Neuronal stem cell (in vitro differentiated cells): ENCODE results near the gene WDR86.
A peak's percentile ranks its signal among the peaks of the same experiment; 100 is the strongest.

Experiments
- DNase-seq: peaks from one replicate; pipeline ENCODE4 v3.0.0-alpha.2; 2013; ENCODE audit warnings: low spot score
- H2AFZ ChIP-seq: one replicate; pipeline ENCODE4 v1.6.1; 2013; ENCODE audit warnings: mild to moderate bottlenecking, low read length, inconsistent platforms
- H2AK5ac ChIP-seq: 2 replicates; pipeline ENCODE4 v1.6.1; 2013; ENCODE audit warnings: low read depth, mild to moderate bottlenecking, inconsistent platforms, low read length, moderate library complexity, mixed read lengths
- H2BK120ac ChIP-seq: 2 replicates; pipeline ENCODE4 v1.6.1; 2013; ENCODE audit warnings: low read depth, mild to moderate bottlenecking, inconsistent platforms, low read length, moderate library complexity, mixed read lengths
- H2BK12ac ChIP-seq: one replicate; pipeline ENCODE4 v1.6.1; 2013; ENCODE audit warnings: low read length, inconsistent platforms
- H2BK15ac ChIP-seq: 2 replicates; pipeline ENCODE4 v1.6.1; 2013; ENCODE audit warnings: mild to moderate bottlenecking, low read length, inconsistent platforms, mixed read lengths
- H2BK5ac ChIP-seq: one replicate; pipeline ENCODE4 v1.6.1; 2013; ENCODE audit warnings: inconsistent platforms, mild to moderate bottlenecking, low read length, moderate library complexity
- H3K14ac ChIP-seq: one replicate; pipeline ENCODE4 v1.6.1; 2013; ENCODE audit warnings: low read length, inconsistent platforms
- H3K18ac ChIP-seq: 2 replicates; pipeline ENCODE4 v1.6.1; 2013; ENCODE audit warnings: low read length, inconsistent platforms
- H3K23ac ChIP-seq: 2 replicates; pipeline ENCODE4 v1.6.1; 2013; ENCODE audit warnings: low read depth, mild to moderate bottlenecking, mixed read lengths, low read length, inconsistent platforms; ENCODE audit not compliant: poor library complexity
- H3K27ac ChIP-seq: replicated peaks from 3 replicates; pipeline ENCODE4 v1.5.1; 2013; ENCODE audit warnings: low read length, inconsistent platforms
- H3K27me3 ChIP-seq, 3 experiments: 2 replicates each; pipeline ENCODE4 v1.6.1; 2013; ENCODE audit warnings: low read length in 3 of 3, mild to moderate bottlenecking in 2 of 3, inconsistent platforms in 1 of 3, low read depth in 1 of 3, mixed read lengths in 1 of 3, moderate library complexity in 1 of 3; ENCODE audit not compliant: control insufficient read depth in 3 of 3, insufficient read depth in 3 of 3
- H3K36me3 ChIP-seq, 2 donors: replicated peaks in 1 of 2; 2 replicates each; pipeline ENCODE4 v1.6.1; 2013; ENCODE audit warnings: low read length in 2 of 2; ENCODE audit not compliant: control insufficient read depth in 2 of 2, insufficient read depth in 2 of 2
- H3K4ac ChIP-seq: 2 replicates; pipeline ENCODE4 v1.6.1; 2013; ENCODE audit warnings: inconsistent platforms, mild to moderate bottlenecking, low read length, moderate library complexity
- H3K4me1 ChIP-seq, 2 donors: 1 replicate in 1 of 2; 2 replicates in 1 of 2; pipeline ENCODE4 v1.6.1; 2013; ENCODE audit warnings: low read length in 2 of 2, low read depth in 1 of 2; ENCODE audit not compliant: control insufficient read depth in 2 of 2, insufficient read depth in 1 of 2
- H3K4me2 ChIP-seq: one replicate; pipeline ENCODE4 v1.6.1; 2013; ENCODE audit warnings: mild to moderate bottlenecking, low read length, inconsistent platforms; ENCODE audit not compliant: insufficient read depth, poor library complexity, severe bottlenecking
- H3K4me3 ChIP-seq, 2 donors: 2 replicates each; pipeline ENCODE4 v1.5.1; 2013; ENCODE audit warnings: low read length in 2 of 2, mild to moderate bottlenecking in 2 of 2, inconsistent platforms in 1 of 2, moderate library complexity in 1 of 2
- H3K79me1 ChIP-seq: one replicate; pipeline ENCODE4 v1.6.1; 2013; ENCODE audit warnings: low read depth, mild to moderate bottlenecking, inconsistent platforms, low read length, moderate library complexity
- H3K9ac ChIP-seq: one replicate; pipeline ENCODE4 v1.6.1; 2013; ENCODE audit warnings: mild to moderate bottlenecking, low read depth, low read length, inconsistent platforms; ENCODE audit not compliant: poor library complexity
- H3K9me3 ChIP-seq, 2 donors: replicated peaks in 1 of 2; 2 replicates each; pipeline versions ENCODE3 to v1.6.1; 2013; ENCODE audit warnings: low read length in 2 of 2, mild to moderate bottlenecking in 2 of 2, inconsistent platforms in 1 of 2, low read depth in 1 of 2, mixed read lengths in 1 of 2, moderate library complexity in 1 of 2; ENCODE audit not compliant: control insufficient read depth in 2 of 2, insufficient read depth in 1 of 2
- H4K8ac ChIP-seq: one replicate; pipeline ENCODE4 v1.6.1; 2013; ENCODE audit warnings: low read depth, mild to moderate bottlenecking, inconsistent platforms, low read length, moderate library complexity
- H4K91ac ChIP-seq: one replicate; pipeline ENCODE4 v1.6.1; 2013; ENCODE audit warnings: low read length, low read depth, mild to moderate bottlenecking, inconsistent platforms; ENCODE audit not compliant: poor library complexity
- WGBS, 2 donors: extraction: QIAGEN DNeasy Blood & Tissue Kit; methylation state at CpG; one replicate each; pipeline ENCODE4 v1.1.7; 2013; ENCODE audit warnings: missing lambda C conversion rate in 2 of 2, mixed read lengths in 1 of 2; ENCODE audit not compliant: insufficient read length in 2 of 2, insufficient replicate concordance in 1 of 2; ENCODE audit errors: extremely low coverage in 2 of 2; 5-methylcytosine and 5-hydroxymethylcytosine counted together

Gene WDR86

DNA sequence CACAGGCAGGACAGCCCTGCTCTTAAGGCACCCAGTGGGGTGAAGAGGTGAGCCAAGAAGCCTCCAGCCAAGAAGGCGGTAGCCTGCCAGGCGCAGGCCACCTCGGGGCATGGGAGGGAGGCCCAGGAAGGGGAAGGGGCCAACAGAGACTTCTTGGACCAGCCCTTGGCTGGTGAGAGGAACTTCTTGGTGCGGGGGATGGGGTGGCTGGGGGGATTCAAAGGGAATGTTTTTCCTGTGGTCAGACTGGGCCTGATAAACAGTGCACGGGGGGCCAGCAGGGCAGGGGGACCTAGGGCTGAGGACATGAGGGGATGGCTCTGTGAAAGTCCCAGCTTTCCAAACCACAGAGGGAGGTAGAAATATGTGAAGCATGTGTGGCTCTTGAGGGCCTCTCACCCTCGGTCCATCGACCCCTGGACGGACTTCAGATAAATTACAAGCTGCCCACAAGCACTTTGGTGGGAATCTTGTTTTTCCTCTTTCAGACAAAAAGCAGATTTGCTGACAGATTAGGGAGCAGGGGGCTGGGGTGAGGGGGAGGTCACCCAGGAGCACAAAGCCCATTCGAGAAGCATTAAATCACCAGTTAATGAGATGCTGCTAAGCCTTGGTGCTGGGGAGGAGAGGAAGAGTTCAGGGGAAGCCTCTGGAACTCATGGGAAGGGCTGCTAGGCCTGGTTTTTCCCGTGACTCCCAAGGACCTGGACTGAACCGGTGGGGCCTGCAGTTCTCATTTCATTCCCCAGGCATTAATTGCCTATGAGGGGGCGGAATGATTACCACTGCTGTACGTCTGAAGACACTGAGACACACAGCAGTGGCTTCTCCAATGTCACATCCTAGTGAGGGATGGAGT lies 18.8 kb upstream of the WDR86 start:
- peak overlapping the region; percentile 44 for H2AK5ac ChIP-seq
- no CpG with 5 or more reads among the region's 13 CpGs for WGBS, 2 donors
- peak; percentile 64 for DNase-seq
- H3K14ac ChIP-seq: no peak overlapping the region
- H3K27ac ChIP-seq: peak overlapping the region; percentile 88
- H3K27me3 ChIP-seq: peaks cover 0 to 5% (median 0%) of the 10 kb centered on the region in 3 experiments
- no peak overlapping the region for H2BK5ac ChIP-seq
- H4K8ac ChIP-seq: no peak overlapping the region
- no peak overlapping the region for H2BK15ac ChIP-seq
- H3K9me3 ChIP-seq: peaks cover 3 to 9% of the 10 kb centered on the region in 2 donors
- no peak overlapping the region for H3K4me3 ChIP-seq
- peaks cover 13 to 22% of the 10 kb centered on the region in 2 donors for H3K4me1 ChIP-seq
- no peaks in the 10 kb centered on the region for H3K79me1 ChIP-seq
- H2BK12ac ChIP-seq: peak overlapping the region; percentile 16
- no peak overlapping the region for H4K91ac ChIP-seq
- H3K4ac ChIP-seq: no peak overlapping the region
- H2BK120ac ChIP-seq: no peak overlapping the region
- H3K36me3 ChIP-seq: no peaks in the 10 kb centered on the region
- H3K4me2 ChIP-seq: peak overlapping the region; percentile 29
- peak overlapping the region; percentile 83 for H2AFZ ChIP-seq
- peak overlapping the region; percentile 46 for H3K18ac ChIP-seq
- H3K9ac ChIP-seq: no peak overlapping the region
- no peak overlapping the region for H3K23ac ChIP-seq

DNA sequence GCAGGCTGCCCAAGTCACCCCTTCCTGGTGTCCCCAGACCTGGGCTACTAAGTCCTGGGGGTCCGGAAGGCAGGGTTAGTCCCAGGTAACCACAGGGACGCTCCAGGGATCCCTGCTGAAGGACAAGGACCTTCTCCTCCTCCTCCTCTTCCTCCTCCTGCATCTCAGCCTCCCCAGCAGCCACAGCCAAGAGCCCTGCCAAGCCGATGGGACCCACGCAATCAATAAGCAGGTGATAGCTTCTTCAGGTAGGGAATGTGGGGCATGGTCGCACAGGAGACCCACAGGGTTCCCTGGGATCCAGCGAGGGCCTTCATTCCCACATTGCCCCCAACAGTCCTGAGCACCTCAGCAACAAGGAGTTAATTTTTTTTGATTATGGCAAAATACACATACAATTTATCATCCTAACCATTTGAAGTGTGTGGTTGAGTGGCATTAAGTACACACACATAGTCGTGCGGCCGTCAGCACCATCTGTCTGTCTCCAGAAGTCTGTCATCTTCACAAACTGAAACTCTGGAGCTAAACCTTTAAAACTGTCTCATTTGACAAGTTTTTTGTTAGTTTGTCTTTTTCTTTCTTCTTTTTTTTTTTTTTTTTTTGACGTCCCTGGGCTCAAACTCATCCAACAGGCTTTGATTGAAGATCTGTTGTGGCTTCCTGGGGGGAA lies 18.0 kb upstream of the WDR86 start:
- Histone ChIP-seq H3K4me1 (peaks cover 13 to 22% of the 10 kb centered on the region in 2 donors), H2BK5ac (peak overlapping the region; percentile 90), H3K27me3 (peaks cover 0 to 7% (median 0%) of the 10 kb centered on the region in 3 experiments), H3K9ac (no peak overlapping the region), H2BK12ac (peak overlapping the region; percentile 97), H2BK120ac (no peak overlapping the region), H2AFZ (peak overlapping the region; percentile 11), H3K9me3 (peaks cover 3 to 9% of the 10 kb centered on the region in 2 donors), H3K4me3 (no peak overlapping the region), H3K36me3 (no peaks in the 10 kb centered on the region), H3K4ac (peak overlapping the region; percentile 69), H4K91ac (no peak overlapping the region), H2AK5ac (peak overlapping the region; percentile 99), H3K18ac (peak overlapping the region; percentile 94), H3K14ac (no peak overlapping the region), H3K23ac (no peak overlapping the region), H3K27ac (peak overlapping the region; percentile 88), H4K8ac (no peak overlapping the region), H3K79me1 (no peaks in the 10 kb centered on the region), H2BK15ac (peak overlapping the region; percentile 84), H3K4me2 (no peak overlapping the region)
- no peak for DNase-seq
- WGBS, 2 donors: no CpG with 5 or more reads among the region's 10 CpGs

- peak overlapping the region; percentile 11 for H2AFZ ChIP-seq
- H2BK120ac ChIP-seq: no peak overlapping the region
- H3K9ac ChIP-seq: no peak overlapping the region
- peaks cover 13 to 22% of the 10 kb centered on the region in 2 donors for H3K4me1 ChIP-seq
- H3K4ac ChIP-seq: peak overlapping the region; percentile 69
- no peak overlapping the region for H4K91ac ChIP-seq
- WGBS, 2 donors: no CpG with 5 or more reads among the region's 23 CpGs
- peak overlapping the region; percentile 27 for H3K14ac ChIP-seq
- H2AK5ac ChIP-seq: peak overlapping the region; percentile 99
- peak overlapping the region; percentile 84 for H2BK15ac ChIP-seq
- H3K79me1 ChIP-seq: no peaks in the 10 kb centered on the region
- no peak overlapping the region for H3K4me2 ChIP-seq
- peaks cover 0 to 8% (median 0%) of the 10 kb centered on the region in 3 experiments for H3K27me3 ChIP-seq
- no peak overlapping the region for H3K27ac ChIP-seq
- no peak for DNase-seq
- H4K8ac ChIP-seq: no peak overlapping the region
- H2BK5ac ChIP-seq: peak overlapping the region; percentile 90
- H3K36me3 ChIP-seq: no peaks in the 10 kb centered on the region
- peaks cover 3 to 9% of the 10 kb centered on the region in 2 donors for H3K9me3 ChIP-seq
- peak overlapping the region; percentile 57 for H3K23ac ChIP-seq
- peak overlapping the region; percentile 94 for H3K18ac ChIP-seq
- H3K4me3 ChIP-seq: no peak overlapping the region
- H2BK12ac ChIP-seq: peak overlapping the region; percentile 97
Measured at GRCh38 chr7:151426904-151427704, 17.3 kb upstream of the WDR86 start.
